GM18511 (cell line): ENCODE data around the gene SRP14.

Experiments used
- ATAC-seq: cut with Tn5 transposase; IDR thresholded peaks from one replicate; pipeline ENCODE4 v1.9.1; 2021; ENCODE audit warnings: mild to moderate bottlenecking, moderate library complexity; ENCODE audit not compliant: unreplicated experiment

The SRP14 gene

DNA sequence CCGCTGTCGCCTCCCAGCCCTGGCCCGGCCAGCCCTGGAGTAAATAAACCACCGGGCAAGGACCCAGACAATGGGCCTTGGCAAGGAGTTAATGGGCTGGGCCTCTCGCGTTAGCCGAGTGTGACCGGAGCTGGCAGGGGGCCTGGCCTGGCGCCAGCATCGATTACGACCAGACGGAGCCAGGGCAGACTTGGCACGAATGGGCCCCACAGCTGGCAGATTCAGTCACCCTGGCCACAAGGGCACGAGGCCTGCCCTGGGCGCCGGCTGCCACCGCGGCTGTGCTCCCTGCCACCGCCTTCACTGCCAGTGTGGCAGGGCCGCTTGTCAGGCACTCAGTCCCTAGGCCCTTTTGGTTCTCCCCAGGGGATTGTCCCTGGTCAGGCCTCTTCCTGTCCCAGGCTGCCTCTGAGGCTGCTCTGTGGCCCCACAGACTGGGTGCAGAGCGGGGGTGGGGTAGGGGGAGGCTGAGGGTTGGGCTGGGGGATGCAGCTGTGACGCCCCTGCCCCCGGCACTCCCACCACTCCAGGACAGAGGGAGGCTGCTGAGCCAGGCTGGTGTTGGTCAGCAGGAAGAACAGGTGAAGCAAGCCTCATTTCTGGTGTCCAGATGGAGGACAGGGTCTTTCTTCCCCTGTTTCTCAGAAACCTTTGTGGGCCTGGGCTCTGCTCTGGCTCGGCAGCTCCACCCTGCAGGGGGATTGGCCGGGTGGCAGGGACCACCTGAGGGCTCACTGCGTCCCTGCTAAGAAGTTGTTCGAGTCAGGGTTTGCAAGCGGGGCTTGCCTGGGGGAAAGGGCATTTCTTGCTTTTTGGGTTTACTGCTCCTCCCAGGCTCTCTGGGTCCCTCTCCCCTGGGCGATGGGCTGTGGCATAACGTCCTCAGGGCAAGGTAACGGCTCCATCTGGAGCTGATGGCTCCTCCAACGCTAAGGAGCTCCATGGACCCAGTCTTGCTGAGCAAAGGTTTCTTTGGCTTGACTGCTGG, 30.5 kb upstream of the SRP14 start:
- peak; percentile 79 for ATAC-seq

DNA sequence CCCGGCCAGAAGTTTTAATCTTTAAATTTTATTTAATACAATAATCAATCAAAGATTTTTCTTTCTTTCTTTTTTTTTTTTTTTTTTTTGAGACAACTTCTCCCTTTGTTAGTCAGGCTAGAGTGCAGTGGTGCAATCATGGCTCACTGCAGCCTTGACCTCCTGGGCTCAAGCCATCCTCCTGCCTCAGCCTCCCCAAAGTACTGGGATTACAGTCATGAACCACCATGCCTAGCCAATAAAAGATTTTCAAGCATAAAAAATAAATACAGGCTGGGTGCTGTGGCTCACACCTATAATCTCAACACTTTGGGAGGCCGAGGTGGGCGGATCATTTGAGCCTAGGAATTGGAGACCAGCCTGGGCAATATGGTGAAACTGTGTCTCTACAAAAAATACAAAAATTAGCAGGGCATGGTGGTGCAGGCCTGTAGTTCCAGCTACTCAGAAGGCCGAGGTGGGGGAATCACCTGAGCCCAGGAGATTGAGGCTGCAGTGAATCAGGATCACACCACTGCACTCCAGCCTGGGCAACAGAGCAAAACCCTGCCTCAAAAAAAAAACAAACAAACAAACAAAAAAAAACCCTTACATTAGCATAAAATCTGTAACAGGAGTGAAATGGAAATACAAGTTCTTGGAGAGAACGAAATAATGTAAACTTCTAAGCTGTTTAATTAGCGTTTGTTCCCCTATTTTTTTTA, 29.1 kb upstream of the SRP14 start:
- no peak for ATAC-seq

DNA sequence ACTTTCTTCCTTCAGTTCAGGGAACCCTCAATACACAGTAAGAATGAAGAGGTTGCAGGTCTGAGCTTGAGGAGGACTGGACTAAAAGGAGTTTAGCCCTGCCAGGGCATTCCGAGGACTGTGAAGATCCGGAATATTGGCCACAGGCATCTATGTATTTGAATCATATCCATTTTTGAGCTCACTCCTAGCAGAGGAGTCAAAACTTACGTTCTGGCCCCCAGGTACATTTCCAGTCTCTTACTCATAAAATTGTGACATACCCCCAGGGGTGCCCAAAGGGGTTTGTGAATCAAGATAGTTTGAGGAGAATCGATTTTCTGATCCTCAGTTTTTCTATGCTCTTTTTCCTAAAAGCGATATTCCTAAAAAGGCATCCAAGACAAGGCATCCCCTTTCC, 27.6 kb upstream of the SRP14 start:
- no peak for ATAC-seq

DNA sequence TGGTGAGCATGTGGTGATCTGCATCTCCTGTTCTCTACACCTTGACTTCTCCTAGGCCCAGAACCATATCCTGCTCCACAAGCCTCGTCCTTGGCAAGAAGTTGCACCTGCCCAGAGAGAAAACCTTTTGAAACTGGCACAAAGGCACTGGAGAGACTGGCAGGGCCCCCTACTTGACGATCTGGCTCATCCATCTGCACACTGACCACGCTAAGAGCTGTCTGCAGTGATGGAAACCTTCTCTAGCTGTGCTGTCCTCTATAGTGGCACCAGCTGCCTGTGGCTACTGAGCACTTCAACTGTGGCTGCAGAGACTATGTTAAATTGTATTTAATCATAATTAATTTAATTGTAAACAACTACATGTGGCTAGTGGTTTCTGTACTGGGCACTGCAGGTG, 26.2 kb upstream of the SRP14 start:
- no peak for ATAC-seq

DNA sequence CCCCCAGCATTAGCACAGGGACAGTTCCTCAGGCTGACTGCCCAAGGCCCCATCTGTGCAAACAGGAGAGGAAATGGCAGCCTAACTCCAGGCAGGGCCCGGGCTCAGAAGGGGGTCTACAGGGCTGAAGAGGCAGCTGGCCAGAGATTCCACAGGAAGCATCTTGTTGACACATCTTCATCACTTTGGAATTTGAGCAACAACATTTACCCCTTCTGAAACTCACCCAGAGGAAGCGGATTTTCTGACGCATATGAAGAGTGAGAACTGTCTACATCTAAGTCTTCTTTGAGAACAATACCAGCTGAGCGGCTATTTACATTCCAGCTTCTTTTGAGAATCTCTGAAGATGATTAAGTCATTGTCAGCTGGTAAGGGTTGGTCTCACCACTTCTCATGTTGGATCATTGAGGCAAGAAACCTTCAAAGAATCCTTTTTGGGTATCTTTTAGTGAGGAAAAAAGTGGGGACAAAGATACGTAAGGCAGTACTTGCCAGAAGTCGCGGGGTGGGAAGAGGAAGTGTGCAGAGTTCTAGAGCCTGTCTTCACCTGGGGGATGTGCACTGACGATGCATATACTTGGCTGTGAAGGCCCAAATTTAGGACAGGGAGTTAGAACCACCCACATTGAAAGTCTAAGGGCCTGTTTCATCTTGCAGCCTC, 25.4 kb upstream of the SRP14 start:
- peak; percentile 62 for ATAC-seq

DNA sequence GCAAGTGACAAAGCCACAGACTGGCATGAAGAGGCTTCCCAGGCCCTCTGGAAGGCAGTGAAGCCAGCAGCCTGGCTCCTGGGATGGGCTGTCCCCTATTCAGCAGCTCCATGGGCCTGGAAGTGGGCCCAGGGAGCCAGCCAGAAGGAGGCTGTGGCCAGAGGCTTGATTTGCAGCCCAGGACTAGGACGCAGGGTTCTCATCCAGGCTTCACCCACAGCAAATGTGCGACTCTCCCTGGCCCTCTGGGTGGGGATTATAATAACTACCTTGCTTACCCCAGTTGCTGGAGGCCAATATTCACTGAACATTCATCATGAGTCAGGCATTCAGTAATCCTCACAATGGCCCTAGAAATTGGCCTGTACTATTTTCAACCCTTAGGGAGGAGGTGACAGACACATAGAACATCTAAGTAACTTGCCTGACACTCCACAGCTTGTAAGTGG, 24.6 kb upstream of the SRP14 start:
- ATAC-seq = no peak

DNA sequence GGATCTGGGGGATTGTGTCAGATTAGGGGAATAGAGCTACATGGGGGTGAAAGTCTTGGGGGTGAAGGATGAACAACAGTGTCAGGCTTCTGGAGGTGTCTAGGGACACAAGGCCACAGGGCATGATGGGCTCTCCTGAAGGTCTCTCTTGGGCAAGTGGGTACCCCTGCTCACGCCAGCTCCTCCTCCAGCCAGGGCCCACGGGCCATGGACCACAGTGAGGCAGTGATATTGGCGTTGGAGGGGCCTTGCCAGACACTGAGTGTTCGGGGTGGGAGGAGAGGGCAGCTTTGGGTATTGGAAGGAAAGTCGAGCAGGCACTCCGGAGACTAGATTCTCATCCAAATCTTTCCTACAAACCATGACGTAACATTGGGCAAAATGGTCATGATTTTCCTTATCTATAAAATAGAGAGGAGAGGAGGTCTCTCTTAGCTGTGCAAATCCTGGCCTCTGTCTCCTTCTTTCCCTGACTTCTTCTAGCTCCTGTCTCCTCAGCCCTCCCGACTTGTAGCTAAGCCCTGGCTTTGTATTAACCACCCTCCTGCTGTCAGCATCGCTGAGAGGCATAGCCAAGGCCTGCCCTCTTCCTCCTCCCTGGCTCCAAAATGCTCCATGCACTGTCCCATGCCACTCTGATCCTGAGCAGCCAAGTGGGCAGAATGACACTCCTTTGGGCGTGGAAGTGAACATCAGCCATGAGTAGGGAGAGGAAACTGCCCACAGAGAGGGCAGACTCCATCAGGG, 24.0 kb upstream of the SRP14 start:
- ATAC-seq = no peak

DNA sequence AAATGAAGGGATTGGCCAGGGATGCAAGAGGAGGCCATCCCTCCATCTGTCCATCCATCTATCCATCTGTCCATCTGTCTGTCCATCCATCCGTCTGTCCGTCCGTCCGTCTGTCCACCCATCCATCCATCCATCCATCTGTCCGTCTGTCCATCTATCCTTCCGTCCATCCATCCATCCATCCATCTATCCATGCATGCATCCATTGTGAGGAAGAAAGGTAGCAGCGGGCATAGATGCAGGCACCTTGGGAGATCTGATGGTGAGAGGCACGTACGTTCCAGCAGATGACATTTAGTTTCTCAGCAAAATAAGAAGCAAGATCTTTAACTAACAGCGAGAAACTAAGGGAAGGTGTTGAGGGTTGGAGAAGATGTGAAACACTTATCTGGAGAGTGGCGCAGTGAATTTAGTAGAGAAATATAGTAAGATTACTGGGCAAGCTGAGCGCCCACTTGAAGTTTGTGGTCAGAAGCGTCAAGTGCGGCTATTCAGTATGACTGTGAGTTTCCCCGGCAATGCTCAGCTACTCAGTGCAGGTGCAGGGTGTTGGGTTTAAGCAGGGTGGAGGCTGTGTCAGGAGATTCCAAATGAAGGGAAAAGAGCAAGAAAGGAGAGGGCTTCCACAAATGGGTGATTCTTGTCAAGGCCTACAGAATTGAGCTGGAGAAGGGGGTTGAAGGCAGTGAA, 22.4 kb upstream of the SRP14 start:
- peak; percentile 65 for ATAC-seq

DNA sequence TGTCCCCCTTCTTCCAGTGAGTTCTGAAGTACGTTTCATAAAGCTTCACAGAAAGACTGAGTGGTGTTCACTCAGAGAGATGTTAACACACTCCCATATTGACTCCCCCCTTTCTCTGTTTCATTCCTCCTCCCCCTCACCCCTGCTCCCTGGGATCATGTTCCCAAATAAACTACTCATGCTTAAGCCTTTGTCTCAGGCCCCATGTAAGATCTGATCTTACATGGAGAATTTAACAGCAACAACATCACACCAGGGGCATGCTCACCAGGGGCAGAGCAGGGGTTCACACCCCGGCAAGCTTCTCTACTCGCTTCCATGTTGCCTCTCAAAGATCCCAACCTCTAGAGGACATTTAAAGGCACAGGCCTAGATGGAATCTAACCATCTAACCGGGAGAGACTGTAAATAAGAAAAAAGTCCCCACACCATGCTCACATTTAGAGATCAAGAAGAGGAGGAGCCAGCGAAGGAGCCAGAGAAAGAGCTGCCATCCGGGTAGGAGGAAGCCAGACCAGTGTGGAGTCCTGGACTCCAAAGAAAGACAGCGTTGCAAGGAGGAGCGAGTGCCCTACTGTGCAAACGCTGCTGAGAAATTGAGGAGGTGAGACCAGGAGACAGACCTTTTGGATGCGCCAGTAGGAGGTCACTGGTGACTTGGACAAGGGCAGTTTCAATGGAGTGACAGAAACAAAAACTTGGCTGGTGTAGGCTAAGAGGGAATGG, 21.4 kb upstream of the SRP14 start:
- ATAC-seq = no peak

DNA sequence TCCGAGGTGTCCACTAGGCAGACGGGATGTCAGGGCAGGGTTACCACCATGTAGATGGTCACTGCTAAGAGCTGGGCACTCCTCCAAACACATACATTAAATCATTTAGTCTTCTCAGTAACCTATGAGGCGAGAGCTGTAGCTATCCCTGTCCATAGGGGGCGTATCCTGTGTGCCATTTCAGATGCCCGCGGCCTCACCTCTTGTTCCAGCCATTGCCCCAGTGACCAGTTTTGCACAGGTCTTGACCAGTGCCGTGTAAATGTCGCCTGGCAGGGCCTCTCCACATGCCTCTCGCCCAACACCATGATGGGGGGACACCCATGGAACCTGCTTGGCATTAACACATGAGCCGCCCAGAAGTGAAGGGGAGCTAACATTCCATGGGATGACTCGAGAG, 20.8 kb upstream of the SRP14 start:
- no peak for ATAC-seq

DNA sequence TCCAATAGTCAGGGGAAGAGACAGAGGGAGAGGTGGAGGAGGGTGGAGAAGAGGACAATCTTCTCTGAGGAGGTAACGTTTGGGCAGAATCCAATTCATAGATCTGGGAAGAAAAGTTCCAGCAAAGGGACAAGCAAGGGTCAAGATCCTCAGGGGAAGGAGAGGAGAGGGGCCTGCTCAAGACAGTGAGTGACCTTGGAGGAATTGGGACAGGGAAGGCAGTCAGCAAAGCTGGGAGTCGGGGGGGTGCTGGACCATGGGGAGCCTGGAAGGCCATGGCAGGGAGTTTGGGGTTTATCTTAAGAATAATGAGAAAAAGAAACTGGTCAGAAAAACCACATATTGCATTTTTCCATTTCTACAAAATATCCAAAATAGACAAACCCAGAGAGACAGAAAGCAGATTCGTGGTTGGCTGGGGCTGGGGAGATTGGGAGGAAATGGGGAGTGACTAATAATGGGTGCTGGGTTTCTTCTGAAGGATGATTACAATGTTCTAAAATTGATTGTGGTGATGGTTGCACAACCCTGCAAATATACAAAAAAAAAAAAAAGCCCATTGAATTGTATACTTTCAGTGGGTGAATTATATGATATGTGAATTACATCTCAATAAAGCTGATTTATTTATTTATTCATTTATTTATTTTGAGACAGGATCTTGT, 19.6 kb upstream of the SRP14 start:
- ATAC-seq = no peak

DNA sequence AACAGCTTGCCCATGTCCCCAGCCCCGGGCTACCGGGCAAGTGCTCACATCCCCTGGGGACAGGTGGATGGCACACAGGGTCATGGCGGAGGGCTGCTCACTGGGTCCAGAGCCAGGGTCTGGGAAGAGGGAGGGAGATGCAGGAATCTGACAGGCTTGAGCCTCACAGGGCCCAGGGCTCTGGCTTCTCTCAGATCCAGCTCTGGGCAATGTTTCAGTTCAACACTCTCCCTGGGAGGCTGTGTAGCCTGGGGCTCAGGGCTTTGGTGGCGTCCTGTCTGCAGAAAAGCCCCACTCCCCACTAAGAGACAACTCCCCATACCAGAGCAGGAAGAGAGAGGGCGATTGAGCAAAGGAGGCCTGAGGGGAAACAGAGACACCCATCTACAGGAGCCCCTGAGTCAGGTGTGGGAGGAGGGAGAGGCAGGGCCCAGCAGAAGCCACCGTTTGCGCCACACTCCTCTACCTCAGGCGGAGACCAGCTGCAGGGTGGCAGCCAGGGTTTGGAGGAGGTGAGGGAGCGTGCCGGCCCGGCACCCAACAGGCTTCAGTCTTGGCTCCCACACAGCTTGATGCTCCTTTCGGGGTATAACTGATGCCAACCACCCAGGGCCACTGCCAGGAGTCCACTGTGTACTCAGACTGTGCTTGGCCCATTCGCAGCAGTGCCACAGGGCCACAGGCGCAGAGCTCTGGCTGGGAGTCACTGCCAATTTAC, 16.8 kb upstream of the SRP14 start:
- no peak for ATAC-seq

DNA sequence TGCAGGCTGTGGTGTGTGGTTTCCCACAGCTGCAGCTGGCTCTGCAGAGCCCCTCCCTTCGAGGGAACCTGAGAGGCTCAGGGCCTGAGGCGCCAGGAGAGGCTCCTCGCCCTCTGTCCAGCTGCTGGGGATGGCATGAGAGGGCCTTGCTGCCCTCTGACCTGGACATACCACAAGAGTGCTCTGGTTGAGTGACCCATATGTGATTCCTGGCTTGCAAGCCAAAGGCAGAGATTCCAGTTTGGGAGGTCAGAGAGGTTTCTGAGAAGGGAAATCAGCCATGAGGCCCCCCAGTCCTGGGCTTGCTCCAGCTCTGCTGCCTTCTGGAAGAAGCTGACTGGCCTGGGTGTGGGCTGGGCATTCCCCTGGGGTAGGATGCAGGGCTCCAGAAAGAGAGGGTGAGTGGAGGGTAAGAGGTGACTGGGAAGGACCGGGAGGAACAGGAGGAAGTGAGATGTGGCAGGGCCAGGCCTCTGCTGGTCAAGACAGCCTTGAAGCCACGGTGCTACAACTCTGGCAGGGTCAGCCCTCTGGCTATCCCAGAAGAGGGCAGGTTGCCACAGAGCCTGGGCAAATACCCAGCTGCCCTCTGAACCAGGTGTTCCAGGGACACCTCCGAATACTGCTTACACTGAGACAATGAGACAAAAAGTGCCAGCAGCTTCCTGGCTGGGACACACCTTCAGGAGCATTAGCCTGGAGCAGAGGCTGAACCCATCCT, 16.0 kb upstream of the SRP14 start:
- peak; percentile 80 for ATAC-seq

DNA sequence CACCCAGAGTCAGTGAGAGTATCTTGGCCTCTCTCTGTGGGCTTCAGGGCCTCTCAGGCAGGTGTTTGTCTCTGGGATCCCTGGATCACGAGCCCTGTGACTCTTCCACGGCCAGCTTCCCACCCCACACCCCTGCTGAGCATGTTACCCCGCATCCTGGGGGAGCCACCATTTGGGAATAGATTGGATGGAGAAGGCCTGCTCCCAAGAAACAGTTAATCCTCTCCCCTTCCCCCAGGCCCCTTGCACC, 15.5 kb upstream of the SRP14 start:
- ATAC-seq = peak; percentile 63

DNA sequence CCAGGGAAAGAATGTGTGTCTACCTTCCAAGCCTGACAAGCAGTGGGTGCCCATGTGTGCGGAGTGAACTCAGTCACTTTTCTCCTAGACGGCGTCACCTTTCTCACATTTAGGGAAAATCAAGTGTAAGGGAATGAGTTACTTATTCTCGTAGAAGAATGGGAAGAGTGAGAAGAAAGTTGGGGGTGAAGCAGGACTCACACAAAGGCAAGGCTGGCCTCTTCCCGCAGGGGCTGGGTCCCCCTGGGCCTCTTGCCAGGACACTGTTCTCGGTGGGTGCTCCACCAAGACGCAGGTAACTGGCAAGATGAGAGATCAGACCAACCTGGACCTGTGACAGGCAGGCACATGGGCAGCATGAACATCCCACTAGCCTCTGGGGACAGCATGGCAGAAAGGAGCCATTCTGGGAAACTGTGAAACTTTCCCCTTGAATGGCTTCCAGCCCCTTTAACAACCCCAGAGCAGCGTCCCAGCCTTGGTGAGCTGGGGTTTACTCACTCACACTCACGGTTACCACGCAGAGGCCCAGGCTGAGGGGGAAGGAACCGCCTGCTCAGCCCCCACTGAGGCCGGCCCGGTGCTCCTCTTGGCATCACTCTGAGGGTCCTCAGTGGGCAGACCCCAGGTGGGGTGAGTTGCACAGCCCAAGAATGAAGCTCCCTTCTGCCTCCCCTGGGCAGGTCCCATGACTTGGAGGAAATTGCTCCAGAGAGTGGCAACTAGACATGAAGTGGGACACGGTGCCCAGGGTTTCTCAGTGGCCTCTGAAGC, 15.0 kb upstream of the SRP14 start:
- ATAC-seq = peak; percentile 44

DNA sequence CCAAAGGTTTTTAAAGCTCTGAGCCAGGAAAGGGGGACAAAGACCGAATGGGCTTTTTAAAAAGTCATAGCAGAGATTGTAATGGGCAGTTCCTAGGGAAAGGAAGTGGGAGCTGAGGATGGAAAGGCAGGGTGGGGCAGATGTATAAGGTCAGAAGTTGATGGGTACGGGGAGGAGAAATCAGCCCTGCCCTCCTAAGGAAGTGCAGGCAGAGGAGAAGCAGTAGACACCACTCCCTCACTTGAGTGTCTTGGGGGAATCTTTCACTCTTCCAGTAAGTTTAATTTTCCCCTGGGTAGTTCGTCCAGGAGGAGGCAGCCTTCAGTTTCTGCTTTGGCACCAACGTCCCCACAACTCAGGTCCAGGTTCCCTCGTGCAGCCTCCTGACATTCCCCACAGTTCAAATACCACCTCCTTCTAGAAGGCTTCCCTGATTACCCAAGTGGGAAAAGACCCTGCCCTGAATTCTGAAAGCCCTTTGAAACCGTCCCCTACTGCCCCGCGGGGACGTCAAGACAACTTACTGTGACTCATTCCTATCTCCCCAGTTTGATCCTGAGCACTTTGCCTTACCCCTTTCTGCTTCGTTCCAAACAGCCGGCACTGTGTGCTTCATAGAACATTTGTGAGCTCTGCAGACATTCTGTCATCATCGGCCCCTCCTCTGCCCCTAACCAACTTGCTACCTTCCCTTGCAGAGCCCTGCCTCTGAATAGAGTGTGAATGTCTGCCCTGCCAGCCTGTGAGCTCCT, 14.3 kb upstream of the SRP14 start:
- no peak for ATAC-seq

DNA sequence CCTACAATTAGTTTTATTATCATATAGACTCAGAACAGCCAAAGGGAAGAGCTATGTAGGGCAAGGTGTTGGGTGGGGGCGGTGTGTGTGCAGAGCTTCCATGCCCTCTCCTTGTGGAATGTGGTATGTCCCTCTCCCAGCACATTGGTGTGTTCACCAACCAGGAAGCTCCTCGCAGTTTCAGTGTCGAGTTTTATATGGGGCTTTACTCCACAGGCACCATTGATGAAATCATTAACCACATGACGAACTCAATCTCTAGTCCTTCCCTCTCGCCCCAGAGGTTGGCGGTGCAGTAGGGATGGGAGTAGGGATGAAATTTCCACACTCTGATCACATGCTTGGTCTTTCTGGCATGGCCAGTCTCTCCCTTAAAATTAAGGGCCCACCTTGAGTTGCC, 13.6 kb upstream of the SRP14 start:
- no peak for ATAC-seq
